Measurements from ENCODE around the gene MARCHF6. TPM values are rescaled to one million over a fixed set of nuclear protein-coding genes. Genes with fewer than 3 reads are reported as not detected.

Gene MARCHF6
- total and polyA plus RNA-seq, 2 of the 8 experiments (the other 6 are each of a cell fraction or from before 2014, with no cell fraction given), result 93.1 to 118 TPM

GRCh38 chr5:10317825-10318682 is 35.4 kb upstream of the MARCHF6 start:
- Histone ChIP-seq H3K4me2 (ENCODE audit: insufficient read depth in 1 of 2, low read depth in 2 of 2, low read length in 2 of 2) (no peak overlapping the region), H3K4me1 (replicated peaks in 1 of 4; ENCODE audit: control insufficient read depth in 3 of 4, insufficient read depth in 4 of 4, low read length in 3 of 4) (no peaks in the 10 kb centered on the region; a peak in 2 of 7 replicates), H3K56ac (replicated peaks; ENCODE audit: insufficient read length, low read depth, low read length) (no peak overlapping the region), H3K9me3 (ENCODE audit: insufficient read depth in 2 of 2, low read depth in 1 of 2, low read length in 1 of 2) (no peaks in the 10 kb centered on the region; a peak in 1 of 4 replicates), H3K79me2 (ENCODE audit: control insufficient read depth in 1 of 2, insufficient read depth in 2 of 2, low read length in 2 of 2) (no peaks in the 10 kb centered on the region), H3K27me3 (replicated peaks in 1 of 4; ENCODE audit: control insufficient read depth in 3 of 4, extremely low read depth in 1 of 4, insufficient read depth in 3 of 4, low read length in 3 of 4) (no peaks in the 10 kb centered on the region), H4K91ac (replicated peaks; ENCODE audit: insufficient read length, low read length) (no peak overlapping the region), H2BK5ac (ENCODE audit: low read depth, low read length) (no peak overlapping the region), H3K36me3 (ENCODE audit: control insufficient read depth in 2 of 4, insufficient read depth in 4 of 4, low read length in 3 of 4) (no peaks in the 10 kb centered on the region), H2AFZ (ENCODE audit: low read length) (no peak overlapping the region), H3K4me3 (ENCODE audit: extremely low read depth in 1 of 4, insufficient read depth in 2 of 4, low read depth in 3 of 4, low read length in 4 of 4) (no peak overlapping the region), H2AK5ac (ENCODE audit: low read depth, low read length) (no peak overlapping the region), H2BK15ac (ENCODE audit: low read length) (no peak overlapping the region), H3K9ac (replicated peaks in 1 of 4; ENCODE audit: extremely low read depth in 1 of 4, low read depth in 3 of 4, low read length in 3 of 4) (no peak overlapping the region; a peak in 1 of 7 replicates), H2BK12ac (ENCODE audit: low read depth, low read length) (no peak overlapping the region), H4K20me1 (replicated peaks in 1 of 2; ENCODE audit: control insufficient read depth in 1 of 2, insufficient read depth in 2 of 2, low read length in 2 of 2) (no peaks in the 10 kb centered on the region), H3K14ac (ENCODE audit: insufficient read length) (no peak overlapping the region), H3K27ac (ENCODE audit: low read depth, low read length) (no peak overlapping the region), H2BK120ac (replicated peaks; ENCODE audit: low read depth, low read length) (no peak overlapping the region), H3K18ac (ENCODE audit: extremely low read depth, low read length) (no peak overlapping the region), H3K23me2 (ENCODE audit: low read depth, low read length) (no peaks in the 10 kb centered on the region), H3K23ac (ENCODE audit: insufficient read length) (no peak overlapping the region), H3K79me1 (ENCODE audit: low read depth, low read length) (no peaks in the 10 kb centered on the region), H2BK20ac (ENCODE audit: low read length) (no peak overlapping the region), H4K8ac (ENCODE audit: extremely low read depth, insufficient read depth, low read length) (no peak overlapping the region; the same call in 1 of the 2 replicates), H4K5ac (ENCODE audit: insufficient read length, low read depth, low read length) (no peak overlapping the region), H3K4ac (replicated peaks; ENCODE audit: insufficient read length, low read depth, low read length) (no peak overlapping the region)
- POLR2A ChIA-PET (ENCODE audit: partially characterized antibody), result interaction anchor here (1.1 kb wide), 1 partner anchor 10 kb away, joined by 3 read pairs; no protein-coding TSS in a partner anchor
- no peak for DNase-seq (ENCODE audit: low read depth in 1 of 2, low spot score in 2 of 2)
- WGBS, 2 experiments (ENCODE audit: extremely low coverage in 1 of 2, insufficient coverage in 1 of 2, insufficient read length in 1 of 2, insufficient replicate concordance in 2 of 2, low coverage in 1 of 2, low lambda C conversion rate in 2 of 2, missing lambda C conversion rate in 1 of 2), result 95% methylated on average over 6 of the region's 6 CpGs; no CpG with 5 or more reads in 1 of the 2 experiments
- no peak for FAIRE-seq
- CTCF ChIA-PET (ENCODE audit: partially characterized antibody), result interaction anchor here (0.7 to 3.9 kb wide), 4 partner anchors 12 to 35 kb away, joined by 3 to 19 read pairs (median 4); no protein-coding TSS in a partner anchor
- no peak for TF ChIP-seq RBBP5 (IDR thresholded peaks at IDR 0.05; ENCODE audit: borderline replicate concordance, low read depth, low read length)
- TF ChIP-seq JUN (IDR thresholded peaks at IDR 0.05; ENCODE audit: low read depth, low read length), result no peak
- no peak for TF ChIP-seq RNF2 (IDR thresholded peaks at IDR 0.05; ENCODE audit: borderline replicate concordance, low read depth, low read length, missing control alignments, poor library complexity, severe bottlenecking)
- TF ChIP-seq POLR2A (IDR thresholded peaks at IDR 0.05; ENCODE audit: control extremely low read depth in 1 of 2, low read depth in 2 of 2, low read length in 2 of 2), result no peak
- no peak for TF ChIP-seq TCF12 (IDR thresholded peaks at IDR 0.05; ENCODE audit: low read depth, low read length)
- no peak for TF ChIP-seq ATF3 (IDR thresholded peaks at IDR 0.05; ENCODE audit: insufficient read depth, low read depth, low read length)
- TF ChIP-seq SIRT6 (IDR thresholded peaks at IDR 0.05; ENCODE audit: low read length), result no peak
- no peak for TF ChIP-seq KDM1A (IDR thresholded peaks at IDR 0.05; ENCODE audit: borderline replicate concordance, low read length)
- TF ChIP-seq RAD21 (IDR thresholded peaks at IDR 0.05 in 1 of 2, conservative IDR thresholded peaks at IDR 0.05 in 1 of 2; ENCODE audit: low read depth in 2 of 2, low read length in 2 of 2), result no peak
- no peak for TF ChIP-seq CTBP2 (IDR thresholded peaks at IDR 0.05; ENCODE audit: borderline replicate concordance, insufficient read depth, insufficient read length, low read length)
- no peak for TF ChIP-seq ASH2L (IDR thresholded peaks at IDR 0.05; ENCODE audit: low read length)

All from H1 (cell line).